H9 (cell line): Measurements from ENCODE around the gene EPB41L2. TPM values are rescaled to one million over a fixed set of nuclear protein-coding genes. Genes with fewer than 3 reads are reported as not detected.

Experiments
- DNase-seq: peaks from one replicate; pipeline ENCODE4 v3.0.0-alpha.2; 2017
- H2AFZ ChIP-seq: one replicate; pipeline ENCODE4 v1.6.1; 2013; ENCODE audit warnings: mild to moderate bottlenecking, low read length, control low read depth, moderate library complexity
- H2AK5ac ChIP-seq: 2 replicates; pipeline ENCODE4 v1.6.1; 2013; ENCODE audit warnings: low read length, control low read depth, mixed read lengths; ENCODE audit not compliant: insufficient read length
- H2BK120ac ChIP-seq: one replicate; pipeline ENCODE4 v1.6.1; 2013; ENCODE audit warnings: low read depth, mild to moderate bottlenecking, low read length, control low read depth, inconsistent platforms; ENCODE audit not compliant: poor library complexity, severe bottlenecking
- H2BK12ac ChIP-seq: 2 replicates; pipeline ENCODE4 v1.6.1; 2013; ENCODE audit warnings: low read length, control low read depth, mixed read lengths, low read depth; ENCODE audit not compliant: insufficient read length
- H2BK15ac ChIP-seq: 2 replicates; pipeline ENCODE4 v1.6.1; 2013; ENCODE audit warnings: low read depth, low read length, control low read depth
- H2BK20ac ChIP-seq: one replicate; pipeline ENCODE4 v1.6.1; 2013; ENCODE audit warnings: low read depth, mild to moderate bottlenecking, low read length, control low read depth, inconsistent platforms; ENCODE audit not compliant: poor library complexity, severe bottlenecking
- H2BK5ac ChIP-seq: 2 replicates; pipeline ENCODE4 v1.6.1; 2013; ENCODE audit warnings: low read length, control low read depth, mixed read lengths; ENCODE audit not compliant: insufficient read length
- H3K14ac ChIP-seq: 2 replicates; pipeline ENCODE4 v1.6.1; 2013; ENCODE audit warnings: low read length, control low read depth; ENCODE audit not compliant: insufficient read depth
- H3K18ac ChIP-seq: 2 replicates; pipeline ENCODE4 v1.6.1; 2013; ENCODE audit warnings: low read depth, mild to moderate bottlenecking, mixed read lengths, low read length, control low read depth; ENCODE audit not compliant: insufficient read length
- H3K23ac ChIP-seq: 2 replicates; pipeline ENCODE4 v1.6.1; 2013; ENCODE audit warnings: low read length, control low read depth, mixed read lengths, low read depth; ENCODE audit not compliant: insufficient read length
- H3K23me2 ChIP-seq: 2 replicates; pipeline ENCODE4 v1.6.1; 2013; ENCODE audit warnings: low read depth, mild to moderate bottlenecking, mixed read lengths, low read length, control low read depth; ENCODE audit not compliant: insufficient read length, poor library complexity, severe bottlenecking
- H3K27ac ChIP-seq: 2 replicates; pipeline ENCODE4 v1.5.1; 2013; ENCODE audit warnings: low read length, control low read depth, mixed read lengths, low read depth; ENCODE audit not compliant: insufficient read length
- H3K27me3 ChIP-seq: 2 replicates; pipeline ENCODE4 v1.6.1; 2013; ENCODE audit warnings: low read length, control low read depth, inconsistent platforms; ENCODE audit not compliant: insufficient read depth
- H3K4ac ChIP-seq: 2 replicates; pipeline ENCODE4 v1.6.1; 2013; ENCODE audit warnings: low read depth, mild to moderate bottlenecking, control low read depth, inconsistent platforms, low read length, moderate library complexity
- H3K4me1 ChIP-seq: 2 replicates; pipeline ENCODE4 v1.6.1; 2013; ENCODE audit warnings: low read length, control low read depth, inconsistent platforms; ENCODE audit not compliant: insufficient read depth
- H3K4me2 ChIP-seq: 2 replicates; pipeline ENCODE4 v1.6.1; 2013; ENCODE audit warnings: low read length, control low read depth, mixed read lengths; ENCODE audit not compliant: insufficient read length, insufficient read depth
- H3K56ac ChIP-seq: 2 replicates; pipeline ENCODE4 v1.6.1; 2013; ENCODE audit warnings: low read depth, mild to moderate bottlenecking, mixed read lengths, low read length, control low read depth; ENCODE audit not compliant: insufficient read length
- H3K79me1 ChIP-seq: 2 replicates; pipeline ENCODE4 v1.6.1; 2013; ENCODE audit warnings: low read depth, mild to moderate bottlenecking, moderate library complexity, low read length, control low read depth, inconsistent platforms; ENCODE audit not compliant: insufficient read depth, poor library complexity, severe bottlenecking
- H3K79me2 ChIP-seq: 2 replicates; pipeline ENCODE4 v1.6.1; 2013; ENCODE audit warnings: low read length, control low read depth, inconsistent platforms; ENCODE audit not compliant: insufficient read depth
- H3K9ac ChIP-seq: 2 replicates; pipeline ENCODE4 v1.6.1; 2013; ENCODE audit warnings: low read length, control low read depth, mixed read lengths; ENCODE audit not compliant: insufficient read length; ENCODE audit errors: extremely low read depth
- H3K9me3 ChIP-seq: one replicate; pipeline ENCODE4 v1.6.1; 2013; ENCODE audit warnings: low read depth, low read length, inconsistent platforms; ENCODE audit not compliant: control insufficient read depth
- H3T11ph ChIP-seq: one replicate; pipeline ENCODE4 v1.6.1; 2013; ENCODE audit warnings: mild to moderate bottlenecking, low read length, control low read depth, inconsistent platforms
- H4K20me1 ChIP-seq: one replicate; pipeline ENCODE4 v1.6.1; 2013; ENCODE audit not compliant: control insufficient read depth, insufficient read length, insufficient read depth
- H4K5ac ChIP-seq: 2 replicates; pipeline ENCODE4 v1.6.1; 2013; ENCODE audit warnings: low read depth, mild to moderate bottlenecking, mixed read lengths, low read length, control low read depth; ENCODE audit not compliant: insufficient read length
- H4K8ac ChIP-seq: replicated peaks from 2 replicates; pipeline ENCODE4 v1.6.1; 2013; ENCODE audit warnings: low read length, control low read depth, mixed read lengths, low read depth; ENCODE audit not compliant: insufficient read length
- H4K91ac ChIP-seq: 2 replicates; pipeline ENCODE4 v1.6.1; 2013; ENCODE audit warnings: low read depth, mild to moderate bottlenecking, moderate library complexity, mixed read lengths, low read length, control low read depth; ENCODE audit not compliant: insufficient read length
- H3K27ac Mint-ChIP-seq, 3 experiments: 2 replicates in 2 of 3; 3 replicates in 1 of 3; pipeline ENCODE4 v1.8.0; 2020 to 2021; ENCODE audit warnings: mixed read lengths in 3 of 3, mild to moderate bottlenecking in 1 of 3, moderate library complexity in 1 of 3
- H3K27me3 Mint-ChIP-seq: 2 replicates; pipeline ENCODE4 v1.8.0; 2021; ENCODE audit warnings: low read depth, mild to moderate bottlenecking, moderate library complexity, mixed read lengths
- H3K36me3 Mint-ChIP-seq, 3 experiments: 2 replicates in 2 of 3; 3 replicates in 1 of 3; pipeline ENCODE4 v1.8.0; 2020 to 2021; ENCODE audit warnings: low read depth in 3 of 3, mixed read lengths in 3 of 3; ENCODE audit not compliant: insufficient read depth in 1 of 3
- H3K4me1 Mint-ChIP-seq, 2 experiments: 2 replicates each; pipeline ENCODE4 v1.8.0; 2020; ENCODE audit warnings: mixed read lengths in 2 of 2
- H3K4me3 Mint-ChIP-seq, 2 experiments: 2 replicates in 1 of 2; 3 replicates in 1 of 2; pipeline ENCODE4 v1.8.0; 2020 to 2021; ENCODE audit warnings: mild to moderate bottlenecking in 2 of 2, mixed read lengths in 2 of 2, moderate library complexity in 1 of 2
- H3K9me3 Mint-ChIP-seq, 2 experiments: 2 replicates in 1 of 2; 3 replicates in 1 of 2; pipeline ENCODE4 v1.8.0; 2020; ENCODE audit warnings: mild to moderate bottlenecking in 2 of 2, mixed read lengths in 2 of 2, moderate library complexity in 1 of 2
- WGBS: extraction: QIAGEN DNeasy Blood & Tissue Kit; methylation state at CpG from one replicate; pipeline ENCODE4 v1.1.7; 2013; ENCODE audit warnings: missing lambda C conversion rate, low lambda C conversion rate, mixed read lengths; ENCODE audit not compliant: insufficient read length; ENCODE audit errors: extremely low coverage; 5-methylcytosine and 5-hydroxymethylcytosine counted together
- total RNA-seq: library from RNA; stranded (reverse); gene quantifications from 2 replicates; pipeline ENCODE4 v1.2.1, GENCODE V29; 2021
- TF ChIP-seq, protein P1 (sequence below): fragments of 200-600 bp; sonication (generic); conservative IDR thresholded peaks from 3 replicates; pipeline ENCODE4 v1.8.0; 2021; ENCODE audit warnings: antibody characterized with exemption, mild to moderate bottlenecking

The EPB41L2 gene
- total RNA-seq, 1 experiment from 2014 or later = 90.2 TPM

DNA sequence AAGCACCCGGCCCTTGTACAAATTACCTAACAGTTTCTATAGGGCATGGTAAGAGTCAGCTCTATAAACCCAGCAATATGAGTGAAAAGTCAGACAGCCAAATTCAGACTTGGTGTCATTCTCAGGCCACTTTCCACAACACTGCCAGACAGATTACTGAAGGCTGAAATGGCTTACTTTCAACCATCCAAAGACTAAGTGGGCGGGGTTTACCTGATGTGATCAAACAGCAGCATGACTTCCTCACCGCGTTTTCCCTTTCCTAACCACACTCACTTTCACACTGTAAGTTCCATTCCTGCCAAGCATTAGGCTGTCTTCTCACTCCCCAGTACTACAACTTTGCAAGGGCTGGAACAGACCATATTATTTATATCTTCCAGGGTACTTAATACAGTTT is 149.9 kb downstream of the EPB41L2 start:
- peaks cover 16 to 18% (median 17%) of the 10 kb centered on the region in 3 experiments for H3K36me3 Mint-ChIP-seq
- H3T11ph ChIP-seq = no peak overlapping the region
- peaks cover 8 to 14% of the 10 kb centered on the region in 2 experiments for H3K4me1 Mint-ChIP-seq
- no peak overlapping the region for H3K4me2 ChIP-seq
- no peak overlapping the region for H3K14ac ChIP-seq
- peaks cover 16 to 19% of the 10 kb centered on the region in 2 experiments for H3K9me3 Mint-ChIP-seq
- H3K79me1 ChIP-seq = no peaks in the 10 kb centered on the region
- H2BK120ac ChIP-seq = no peak overlapping the region
- no peak overlapping the region for H2BK12ac ChIP-seq
- no peak overlapping the region for H2BK5ac ChIP-seq
- H4K8ac ChIP-seq = no peak overlapping the region
- H3K9ac ChIP-seq = no peak overlapping the region
- peak overlapping the region in 2 of 3 experiments; percentile 36 to 57; a peak in 4 of 7 replicates for H3K27ac Mint-ChIP-seq
- H2BK20ac ChIP-seq = no peak overlapping the region
- H3K9me3 ChIP-seq = no peaks in the 10 kb centered on the region
- no peaks in the 10 kb centered on the region for H3K79me2 ChIP-seq
- H2AK5ac ChIP-seq = no peak overlapping the region
- TF ChIP-seq, protein P1, sequence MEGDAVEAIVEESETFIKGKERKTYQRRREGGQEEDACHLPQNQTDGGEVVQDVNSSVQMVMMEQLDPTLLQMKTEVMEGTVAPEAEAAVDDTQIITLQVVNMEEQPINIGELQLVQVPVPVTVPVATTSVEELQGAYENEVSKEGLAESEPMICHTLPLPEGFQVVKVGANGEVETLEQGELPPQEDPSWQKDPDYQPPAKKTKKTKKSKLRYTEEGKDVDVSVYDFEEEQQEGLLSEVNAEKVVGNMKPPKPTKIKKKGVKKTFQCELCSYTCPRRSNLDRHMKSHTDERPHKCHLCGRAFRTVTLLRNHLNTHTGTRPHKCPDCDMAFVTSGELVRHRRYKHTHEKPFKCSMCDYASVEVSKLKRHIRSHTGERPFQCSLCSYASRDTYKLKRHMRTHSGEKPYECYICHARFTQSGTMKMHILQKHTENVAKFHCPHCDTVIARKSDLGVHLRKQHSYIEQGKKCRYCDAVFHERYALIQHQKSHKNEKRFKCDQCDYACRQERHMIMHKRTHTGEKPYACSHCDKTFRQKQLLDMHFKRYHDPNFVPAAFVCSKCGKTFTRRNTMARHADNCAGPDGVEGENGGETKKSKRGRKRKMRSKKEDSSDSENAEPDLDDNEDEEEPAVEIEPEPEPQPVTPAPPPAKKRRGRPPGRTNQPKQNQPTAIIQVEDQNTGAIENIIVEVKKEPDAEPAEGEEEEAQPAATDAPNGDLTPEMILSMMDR = no peak
- no peaks in the 10 kb centered on the region for H3K27me3 Mint-ChIP-seq
- WGBS = no CpG with 5 or more reads among the region's 4 CpGs
- H4K20me1 ChIP-seq = no peaks in the 10 kb centered on the region
- no peak for DNase-seq
- H3K18ac ChIP-seq = no peak overlapping the region
- H2BK15ac ChIP-seq = no peak overlapping the region
- no peak overlapping the region for H2AFZ ChIP-seq
- H4K91ac ChIP-seq = no peak overlapping the region
- H3K4me1 ChIP-seq = no peaks in the 10 kb centered on the region
- no peak overlapping the region for H3K56ac ChIP-seq
- no peak overlapping the region for H3K4ac ChIP-seq
- no peaks in the 10 kb centered on the region for H3K23me2 ChIP-seq
- no peak overlapping the region for H3K23ac ChIP-seq
- H3K4me3 Mint-ChIP-seq = no peak overlapping the region
- no peak overlapping the region for H3K27ac ChIP-seq
- H3K27me3 ChIP-seq = no peaks in the 10 kb centered on the region
- no peak overlapping the region for H4K5ac ChIP-seq
